ENCODE results near the gene HNRNPUL1.

HNRNPUL1 gene

DNA sequence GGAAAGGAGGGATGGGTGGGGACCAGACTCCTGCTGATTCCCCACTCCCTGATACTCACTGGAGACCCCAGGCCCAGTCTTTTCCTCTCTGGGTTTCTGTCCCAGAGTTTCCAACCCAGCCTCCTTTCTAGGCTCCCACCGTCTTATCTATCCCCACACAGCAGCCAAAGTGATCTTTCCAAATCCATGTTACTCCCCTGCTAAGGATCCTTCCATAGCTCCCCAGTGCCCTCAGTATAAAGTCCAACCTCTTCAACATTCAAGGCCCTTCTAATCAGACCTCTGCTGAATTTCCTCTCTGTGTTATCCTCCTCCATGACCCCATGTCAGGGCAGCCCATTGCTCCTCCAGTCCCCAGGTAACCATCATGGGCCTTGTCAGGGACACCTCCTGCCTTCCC, 90.9 kb downstream of the HNRNPUL1 start:
- DNase-seq = no peak

DNA sequence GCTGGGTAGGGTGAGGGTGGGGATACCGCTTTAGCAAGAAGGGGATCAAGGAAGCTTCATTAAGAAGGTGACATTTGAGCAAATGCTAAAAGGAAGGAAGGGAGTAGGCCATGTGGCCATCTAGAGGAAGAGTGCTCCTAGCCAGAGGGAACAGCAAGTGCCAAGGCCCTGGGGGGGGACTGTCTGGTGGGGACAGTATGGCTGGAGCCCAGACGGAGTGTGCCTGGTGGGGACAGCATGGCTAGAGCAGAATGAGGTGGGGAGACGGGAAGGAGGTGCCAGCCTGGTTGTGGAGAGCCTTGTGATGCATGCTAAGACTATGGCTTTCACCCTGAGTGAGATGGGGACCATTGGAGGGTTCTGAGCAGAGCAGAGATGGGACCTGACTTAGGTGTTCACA, 91.6 kb downstream of the HNRNPUL1 start:
- no peak for DNase-seq

GRCh38 chr19:41356984-41357739, 93.0 kb downstream of the HNRNPUL1 start:
- no peak for DNase-seq

Data from activated CD4-positive, alpha-beta T cell treated with anti-CD3 and anti-CD28 coated beads, Interleukin-10, Interleukin-2, amounts not matched to agents 100 ng/mL and 50 ng/mL, durations not matched to agents 16 hours and 8 hours (primary cell).